Upper lobe of right lung (tissue), 1 donor: ENCODE measurements around the gene MRPL37. TPM values are rescaled to one million over a fixed set of nuclear protein-coding genes. Genes with fewer than 3 reads are reported as not detected.

Experiments
- ATAC-seq: fragments of 200-7000 bp; cut with Tn5 transposase; one replicate; pipeline ENCODE4 v1.9.1; 2020; ENCODE audit warnings: mild to moderate bottlenecking, moderate library complexity
- DNase-seq: peaks from one replicate; pipeline ENCODE4 v3.0.0-alpha.2; 2020
- H3K27ac ChIP-seq: fragments of 200-600 bp; one replicate; pipeline ENCODE4 v1.8.0; 2022
- H3K27me3 ChIP-seq: fragments of 200-600 bp; one replicate; pipeline ENCODE4 v1.8.0; 2022; ENCODE audit warnings: mild to moderate bottlenecking
- H3K36me3 ChIP-seq: fragments of 200-600 bp; one replicate; pipeline ENCODE4 v1.8.0; 2022
- H3K4me1 ChIP-seq: fragments of 200-600 bp; one replicate; pipeline ENCODE4 v1.8.0; 2022
- H3K4me3 ChIP-seq: fragments of 200-600 bp; one replicate; pipeline ENCODE4 v1.8.0; 2022; ENCODE audit warnings: mild to moderate bottlenecking
- H3K9me3 ChIP-seq: fragments of 200-600 bp; one replicate; pipeline ENCODE4 v1.8.0; 2022
- CTCF ChIP-seq: fragments of 200-600 bp; IDR thresholded peaks from one replicate; pipeline ENCODE4 v1.8.0; 2022; ENCODE audit warnings: antibody characterized with exemption
- intact Hi-C: fragments of 100-400 bp; cut with DNase I; formaldehyde crosslinking; loops from one replicate; pipeline ENCODE4 v1.11.0; 2022
- long read RNA-seq: library from polyadenylated mRNA; unstranded; transcript quantifications from one replicate; pipeline ENCODE4 v2.0.0, GENCODE V29; 2021
- total RNA-seq: library from RNA; stranded (reverse); fragmentation: NEBNext Ultra II Directional; extraction: Animal tissue kit (Norgen Biotek cat#: 25700); gene quantifications from one replicate; pipeline ENCODE4 v1.2.1, GENCODE V29; 2021
- donor health status: DM: no; HTN: yes; CAD: no; lungs with severe emphysema.

MRPL37 gene
- 41.9 TPM for total RNA-seq
- long read RNA-seq, transcript MRPL37-202 (7 exons, 1,483 nt): major isoform, 37 of 54 reads
- long read RNA-seq, partial matches to known transcripts: 12 of 54 reads
- long read RNA-seq, other reads (novel, unspliced or antisense): 5 of 54 reads

GRCh38 chr1:54199765-54200518 is at the start of gene MRPL37, which contains the start of gene CYB5RL:
MRPL37 (plus strand) TSS chr1:54200167; CDS start chr1:54200244, 77 bp downstream.
CYB5RL (minus strand) TSS chr1:54200030; CDS start chr1:54195616, 4,414 bp downstream.
- Histone ChIP-seq H3K36me3 (peaks cover 31% of the 10 kb centered on the region), H3K4me3 (peak within 1 kb of the TSS; percentile 86), H3K27ac (peak within 1 kb of the TSS; percentile 79), H3K4me1 (peaks cover 18% of the 10 kb centered on the region), H3K9me3 (no peaks in the 10 kb centered on the region), H3K27me3 (no peaks in the 10 kb centered on the region)
- ATAC-seq (peak; percentile 99), DNase-seq (peak; percentile 93)
- no peak for TF ChIP-seq CTCF
- intact Hi-C loops: no loop called here

DNA sequence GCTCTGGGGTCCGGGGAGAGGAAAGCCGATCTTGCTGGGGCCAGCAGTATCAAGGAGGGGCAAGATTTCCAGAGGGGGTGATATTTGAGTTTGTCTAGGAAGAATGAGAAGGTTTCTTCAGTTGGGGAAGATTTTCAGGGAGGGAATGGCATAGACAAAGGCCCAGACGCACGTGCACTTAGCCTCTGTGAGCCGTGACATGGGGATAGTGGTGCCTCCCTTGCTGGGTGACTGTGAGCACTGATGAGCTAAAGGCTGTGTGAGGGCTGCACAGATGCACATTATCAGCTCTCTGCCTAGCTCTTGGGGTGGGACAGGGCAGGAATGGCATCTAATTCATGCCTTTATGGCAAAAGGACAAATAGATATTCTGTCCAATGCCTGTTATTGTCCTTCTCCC is 49.0 kb upstream of the MRPL37 start:
- no peak overlapping the region for H3K27ac ChIP-seq
- no peaks in the 10 kb centered on the region for H3K36me3 ChIP-seq
- no peaks in the 10 kb centered on the region for H3K9me3 ChIP-seq
- no peak overlapping the region for H3K4me3 ChIP-seq
- peaks cover 10% of the 10 kb centered on the region for H3K4me1 ChIP-seq
- ATAC-seq (no peak), DNase-seq (no peak)
- intact Hi-C loops: no loop called here
- no peak for TF ChIP-seq CTCF
- no peaks in the 10 kb centered on the region for H3K27me3 ChIP-seq

- Histone ChIP-seq H3K4me3 (no peak within 1 kb of the TSS), H3K27me3 (no peaks in the 10 kb centered on the region), H3K9me3 (no peaks in the 10 kb centered on the region), H3K27ac (no peak within 1 kb of the TSS), H3K36me3 (no peaks in the 10 kb centered on the region), H3K4me1 (peaks cover 10% of the 10 kb centered on the region)
- DNase-seq (no peak), ATAC-seq (no peak)
- no peak for TF ChIP-seq CTCF
- intact Hi-C loops: no loop called here
Observed at GRCh38 chr1:54152696-54153095, 47.3 kb upstream of the MRPL37 start, which contains the start of gene CDCP2. CDCP2 (minus strand) TSS chr1:54153000; CDS start chr1:54152922, 78 bp downstream.

GRCh38 chr1:54153535-54154439 is 46.2 kb upstream of the MRPL37 start:
- ATAC-seq (peak; percentile 77), DNase-seq (no peak)
- no peak overlapping the region for H3K4me3 ChIP-seq
- intact Hi-C loops: no loop called here
- TF ChIP-seq CTCF: no peak
- no peaks in the 10 kb centered on the region for H3K9me3 ChIP-seq
- H3K4me1 ChIP-seq: peaks cover 10% of the 10 kb centered on the region
- H3K27ac ChIP-seq: no peak overlapping the region
- H3K27me3 ChIP-seq: no peaks in the 10 kb centered on the region
- no peaks in the 10 kb centered on the region for H3K36me3 ChIP-seq

DNA sequence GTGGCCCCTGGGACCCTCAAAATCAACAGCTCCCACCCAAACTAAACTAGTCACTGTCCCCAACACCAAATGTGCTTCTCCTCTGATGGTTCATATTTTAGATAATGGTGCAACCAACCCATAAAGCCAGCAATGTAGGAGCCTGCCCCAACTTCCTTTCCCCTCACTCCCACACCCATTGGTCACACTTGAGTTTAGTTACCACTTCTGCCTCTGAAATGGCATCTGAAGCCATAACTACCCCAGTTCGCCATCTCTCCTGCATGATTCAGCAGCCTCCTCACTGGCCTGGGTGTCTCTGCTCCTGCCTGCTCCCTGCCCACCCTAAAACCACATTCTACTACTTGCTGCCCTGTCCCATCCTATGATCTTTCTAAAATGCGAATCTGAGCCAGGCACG is 43.8 kb upstream of the MRPL37 start:
- Histone ChIP-seq H3K4me1 (peaks cover 15% of the 10 kb centered on the region), H3K4me3 (no peak overlapping the region), H3K27me3 (no peaks in the 10 kb centered on the region), H3K36me3 (no peaks in the 10 kb centered on the region), H3K27ac (no peak overlapping the region), H3K9me3 (no peaks in the 10 kb centered on the region)
- ATAC-seq: no peak
- DNase-seq: no peak
- TF ChIP-seq CTCF: no peak
- intact Hi-C loops: no loop called here
